Progenitor cell of endocrine pancreas (in vitro differentiated cells): Measurements from ENCODE around the gene HADHA. TPM values are rescaled to one million over a fixed set of nuclear protein-coding genes. Genes with fewer than 3 reads are reported as not detected.

Source experiments
- DNase-seq: peaks from one replicate; pipeline ENCODE4 v3.0.0; 2021; ENCODE audit warnings: low spot score; ENCODE audit not compliant: unreplicated experiment
- H3K27ac Mint-ChIP-seq: 2 replicates; pipeline ENCODE4 v1.8.0; 2021; ENCODE audit warnings: mild to moderate bottlenecking, moderate library complexity, mixed read lengths
- H3K27me3 Mint-ChIP-seq: 2 replicates; pipeline ENCODE4 v1.8.0; 2021; ENCODE audit warnings: mixed read lengths
- H3K36me3 Mint-ChIP-seq: 2 replicates; pipeline ENCODE4 v1.8.0; 2022; ENCODE audit warnings: mixed read lengths; ENCODE audit not compliant: insufficient read depth
- H3K4me1 Mint-ChIP-seq: 2 replicates; pipeline ENCODE4 v1.8.0; 2021; ENCODE audit warnings: low read depth, mixed read lengths
- H3K4me3 Mint-ChIP-seq: 2 replicates; pipeline ENCODE4 v1.8.0; 2021; ENCODE audit warnings: low read depth, mild to moderate bottlenecking, moderate library complexity, mixed read lengths
- H3K9me3 Mint-ChIP-seq: 2 replicates; pipeline ENCODE4 v1.8.0; 2021; ENCODE audit warnings: low read depth, mixed read lengths
- CTCF ChIP-seq: fragments of 200-600 bp; sonication (generic); IDR thresholded peaks from one replicate; pipeline ENCODE4 v1.5.0; 2021; ENCODE audit warnings: antibody characterized with exemption, mild to moderate bottlenecking; ENCODE audit not compliant: unreplicated experiment
- total RNA-seq: library from RNA; stranded (reverse); gene quantifications from 2 replicates; pipeline ENCODE4 v1.2.1, GENCODE V29; 2021

HADHA gene
- total RNA-seq, 1 donor from 2014 or later: 111 TPM

- H3K36me3 Mint-ChIP-seq: peaks cover 33% of the 10 kb centered on the region
- H3K27ac Mint-ChIP-seq: no peak overlapping the region
- H3K4me3 Mint-ChIP-seq: no peak overlapping the region
- TF ChIP-seq CTCF: no peak
- H3K27me3 Mint-ChIP-seq: no peaks in the 10 kb centered on the region
- H3K9me3 Mint-ChIP-seq: no peaks in the 10 kb centered on the region
- no peak for DNase-seq
- no peaks in the 10 kb centered on the region for H3K4me1 Mint-ChIP-seq
Measured at GRCh38 chr2:26283606-26284005, 39.2 kb upstream of the HADHA start.

- Mint-ChIP-seq H3K9me3 (no peaks in the 10 kb centered on the region), H3K4me1 (no peaks in the 10 kb centered on the region), H3K36me3 (peaks cover 28% of the 10 kb centered on the region), H3K4me3 (no peak overlapping the region), H3K27ac (no peak overlapping the region), H3K27me3 (no peaks in the 10 kb centered on the region)
- no peak for DNase-seq
- TF ChIP-seq CTCF: no peak
Measured at GRCh38 chr2:26281226-26281625, 36.8 kb upstream of the HADHA start.

GRCh38 chr2:26279886-26280285, 35.5 kb upstream of the HADHA start:
- Mint-ChIP-seq H3K36me3 (peaks cover 23% of the 10 kb centered on the region), H3K9me3 (no peaks in the 10 kb centered on the region), H3K4me3 (no peak overlapping the region), H3K27ac (no peak overlapping the region), H3K27me3 (no peaks in the 10 kb centered on the region), H3K4me1 (no peaks in the 10 kb centered on the region)
- TF ChIP-seq CTCF: no peak
- no peak for DNase-seq

- Mint-ChIP-seq H3K4me1 (no peaks in the 10 kb centered on the region), H3K27me3 (no peaks in the 10 kb centered on the region), H3K27ac (no peak overlapping the region), H3K36me3 (peaks cover 14% of the 10 kb centered on the region), H3K9me3 (no peaks in the 10 kb centered on the region), H3K4me3 (no peak overlapping the region)
- no peak for TF ChIP-seq CTCF
- no peak for DNase-seq
Measured at GRCh38 chr2:26276484-26277227, 32.2 kb upstream of the HADHA start.

DNA sequence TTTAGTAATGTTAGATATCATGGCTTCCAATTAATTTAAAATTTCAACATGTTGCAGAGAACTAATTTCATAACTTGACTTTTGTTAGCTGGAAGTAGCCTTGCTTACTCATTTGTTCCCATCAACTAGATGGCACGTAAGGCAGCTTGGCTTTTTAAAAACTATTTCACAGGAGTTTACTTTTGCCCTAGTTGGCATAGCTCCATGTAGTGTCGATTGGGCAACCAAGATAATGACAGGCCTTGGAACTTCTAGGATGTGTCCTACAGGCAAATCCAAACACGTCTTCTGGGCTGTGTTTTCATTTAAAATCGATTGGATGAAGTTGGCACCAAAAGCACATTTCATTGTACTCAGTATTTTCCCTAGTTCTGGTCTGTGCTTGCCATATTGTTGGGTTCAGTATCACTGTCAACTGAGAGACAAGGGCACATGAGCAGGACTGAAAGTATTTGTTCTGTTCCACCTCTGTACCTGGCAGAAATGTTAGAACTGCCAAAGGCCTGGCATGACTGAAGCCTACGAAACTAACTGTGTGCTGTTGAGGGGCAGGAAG, 29.7 kb upstream of the HADHA start:
- TF ChIP-seq CTCF: no peak
- Mint-ChIP-seq H3K9me3 (no peaks in the 10 kb centered on the region), H3K4me1 (no peaks in the 10 kb centered on the region), H3K36me3 (peaks cover 5% of the 10 kb centered on the region), H3K4me3 (no peak overlapping the region), H3K27me3 (no peaks in the 10 kb centered on the region), H3K27ac (no peak overlapping the region)
- DNase-seq: no peak
